CD1c-positive myeloid dendritic cell (primary cell): ENCODE results near the gene SIGLEC5.

ENCODE experiments used
- DNase-seq: peaks from one replicate; pipeline ENCODE4 v3.0.0-alpha.2; 2016; ENCODE audit errors: extremely low spot score

Gene SIGLEC5

GRCh38 chr19:51589511-51589910, 40.7 kb downstream of the SIGLEC5 start:
- DNase-seq = no peak

- DNase-seq = no peak
These were observed 42.7 kb downstream of the SIGLEC5 start for GRCh38 chr19:51587264-51588191.

GRCh38 chr19:51586799-51587198, 43.4 kb downstream of the SIGLEC5 start:
- no peak for DNase-seq

- peak; percentile 26 for DNase-seq
These were observed 44.0 kb downstream of the SIGLEC5 start for GRCh38 chr19:51586103-51586728.

GRCh38 chr19:51576850-51577249, 53.4 kb downstream of the SIGLEC5 start:
- no peak for DNase-seq

- DNase-seq = no peak
These were observed 56.9 kb downstream of the SIGLEC5 start for GRCh38 chr19:51573331-51573730.

- DNase-seq = no peak
These were observed 57.3 kb downstream of the SIGLEC5 start for GRCh38 chr19:51572908-51573307.

GRCh38 chr19:51572410-51572809, 57.8 kb downstream of the SIGLEC5 start:
- DNase-seq = peak; percentile 59

GRCh38 chr19:51571599-51571998, 58.6 kb downstream of the SIGLEC5 start:
- no peak for DNase-seq

- DNase-seq = peak; percentile 97
These were observed 59.1 kb downstream of the SIGLEC5 start, which contains the start of gene ZNF175 for GRCh38 chr19:51570962-51571575. Gene ZNF175, plus strand, starts transcription at chr19:51571283. Its CDS starts 2,047 bp downstream, at chr19:51573330.

GRCh38 chr19:51568456-51568855, 61.7 kb downstream of the SIGLEC5 start:
- no peak for DNase-seq

GRCh38 chr19:51567583-51567982, 62.6 kb downstream of the SIGLEC5 start:
- DNase-seq = no peak

- no peak for DNase-seq
These were observed 63.6 kb downstream of the SIGLEC5 start for GRCh38 chr19:51566489-51567100.

- DNase-seq = peak; percentile 44
These were observed 64.6 kb downstream of the SIGLEC5 start for GRCh38 chr19:51565583-51565982.

GRCh38 chr19:51564791-51565190, 65.4 kb downstream of the SIGLEC5 start:
- peak; percentile 52 for DNase-seq
